Raji (cell line): ENCODE results near the gene DNAJC22.

ENCODE experiments used
- POLR2A ChIP-seq: IDR thresholded peaks from 2 replicates; pipeline ENCODE4 v1.6.1; 2011; ENCODE audit warnings: low read depth, low read length, control low read depth; ENCODE audit not compliant: insufficient read depth

The DNAJC22 gene

GRCh38 chr12:49388682-49389386 is 42.1 kb downstream of the DNAJC22 start:
- no peak for TF ChIP-seq POLR2A

GRCh38 chr12:49389387-49389703 is 42.7 kb downstream of the DNAJC22 start:
- no peak for TF ChIP-seq POLR2A

- no peak for TF ChIP-seq POLR2A
Observed at GRCh38 chr12:49397000-49397399, 50.3 kb downstream of the DNAJC22 start.

DNA sequence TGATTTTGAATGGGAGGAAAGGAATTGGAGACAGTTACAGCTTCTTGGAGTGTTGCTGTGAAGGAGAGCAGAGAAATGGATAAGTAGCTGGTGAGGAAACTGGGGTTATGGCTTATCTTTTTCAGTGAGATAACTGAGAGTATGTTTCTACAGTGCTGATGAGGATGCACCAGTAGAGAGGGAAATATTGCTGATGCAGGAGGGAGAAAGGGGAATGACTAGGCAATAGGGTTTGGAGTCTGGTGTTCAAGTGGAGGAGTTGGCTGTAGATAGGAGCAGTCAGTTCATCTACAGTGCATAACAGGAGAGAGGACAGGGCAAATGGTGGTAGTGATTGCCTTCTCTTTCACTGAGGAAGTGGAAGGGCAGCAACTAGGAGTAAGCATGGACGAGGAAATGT is 53.6 kb downstream of the DNAJC22 start:
- no peak for TF ChIP-seq POLR2A
